HCT116 (cell line): ENCODE measurements around the gene ZNF239. TPM values are rescaled to one million over a fixed set of nuclear protein-coding genes. Genes with fewer than 3 reads are reported as not detected.

Experiments
- ATAC-seq: fragments of 200-7000 bp; cut with Tn5 transposase; 2 replicates; pipeline ENCODE4 v1.9.1; 2020; ENCODE audit warnings: mild to moderate bottlenecking, moderate library complexity
- BruUV-seq: library from RNA; stranded (reverse); fragments of 400-500 nt; replicated peaks from 2 replicates; lab custom pipeline; 2021; lab: Mats Ljungman, UMichigan
- CTCF ChIA-PET: fragments of 300-600 bp; sonication (Branson Sonifier 250); formaldehyde crosslinking; loops from one replicate; lab custom pipeline; 2021; ENCODE audit warnings: antibody characterized with exemption; lab: Charles Lee
- POLR2A ChIA-PET: fragments of 300-600, 350-600 bp; sonication (Branson Sonifier 250); formaldehyde crosslinking; loops from one replicate; lab custom pipeline; 2021; ENCODE audit warnings: antibody characterized with exemption; lab: Charles Lee
- RAD21 ChIA-PET, 2 experiments: fragments of 300-600 bp; sonication (Branson Sonifier 250); formaldehyde crosslinking; loops; one replicate each; lab custom pipeline; 2023; ENCODE audit warnings: low total read pairs in 2 of 2; ENCODE audit not compliant: uncharacterized antibody in 2 of 2, unreplicated experiment in 2 of 2, low non-redundant PET in 1 of 2; lab: Charles Lee
- DNase-seq: peaks from one replicate; pipeline ENCODE4 v3.0.0-alpha.2; 2010; ENCODE audit warnings: low read depth, low spot score
- H2AFZ ChIP-seq: fragments of 200-600 bp; shearing (Covaris generic), sonication (generic); 2 replicates; pipeline ENCODE4 v1.6.1; 2017; ENCODE audit warnings: low read depth, mixed run types, mixed read lengths, antibody characterized with exemption, low read length; ENCODE audit not compliant: poor library complexity, severe bottlenecking
- H3K27ac ChIP-seq: 2 replicates; pipeline ENCODE4 v1.5.1; 2012; ENCODE audit warnings: low read depth, low read length
- H3K27me3 ChIP-seq: fragments of 200-600 bp; sonication (generic); 2 replicates; pipeline ENCODE4 v1.6.1; 2016; ENCODE audit warnings: mixed run types, low read length, mixed read lengths; ENCODE audit not compliant: insufficient read depth
- H3K36me3 ChIP-seq, 2 experiments: fragments of 200-500 bp in 1 of 2; fragments of 200-600 bp in 1 of 2; sonication (Bioruptor generic) in 1 of 2; sonication (generic) in 1 of 2; 2 replicates each; pipeline versions ENCODE4 v1.5.1 to v1.6.1; 2014 to 2016; ENCODE audit warnings: low read length in 2 of 2, inconsistent platforms in 1 of 2, mixed read lengths in 1 of 2, mixed run types in 1 of 2; ENCODE audit not compliant: insufficient read depth in 2 of 2, control insufficient read depth in 1 of 2
- H3K4me1 ChIP-seq, 2 experiments: fragments of 200-600 bp in 1 of 2; sonication (generic) in 1 of 2; 2 replicates each; pipeline versions ENCODE4 v1.5.1 to v1.6.1; 2012 to 2017; ENCODE audit warnings: low read length in 2 of 2, inconsistent platforms in 1 of 2, mild to moderate bottlenecking in 1 of 2, mixed read lengths in 1 of 2, mixed run types in 1 of 2, moderate library complexity in 1 of 2; ENCODE audit not compliant: insufficient read depth in 2 of 2, control insufficient read depth in 1 of 2
- H3K4me2 ChIP-seq: fragments of 200-600 bp; sonication (generic); 2 replicates; pipeline ENCODE4 v1.6.1; 2017; ENCODE audit warnings: mixed run types, low read length, mixed read lengths
- H3K4me3 ChIP-seq, 2 experiments: fragments of 200-600 bp in 1 of 2; sonication (generic) in 1 of 2; replicated peaks in 1 of 2; 2 replicates each; pipeline ENCODE4 v1.5.1; 2011 to 2016; ENCODE audit warnings: low read length in 2 of 2, control low read depth in 1 of 2, low read depth in 1 of 2, mild to moderate bottlenecking in 1 of 2, mixed read lengths in 1 of 2, mixed run types in 1 of 2
- H3K79me2 ChIP-seq: fragments of 200-600 bp; sonication (generic); 2 replicates; pipeline ENCODE4 v1.6.1; 2017; ENCODE audit warnings: mild to moderate bottlenecking, mixed run types, low read length, moderate library complexity, mixed read lengths; ENCODE audit not compliant: insufficient read depth
- H3K9ac ChIP-seq: fragments of 200-600 bp; sonication (generic); 2 replicates; pipeline ENCODE4 v1.6.1; 2016; ENCODE audit warnings: low read length, mixed read lengths
- H3K9me2 ChIP-seq: fragments of 200-600 bp; sonication (generic), shearing (Covaris generic); 2 replicates; pipeline ENCODE4 v1.6.1; 2017; ENCODE audit warnings: mixed run types, mild to moderate bottlenecking, moderate library complexity; ENCODE audit not compliant: insufficient read depth
- H3K9me3 ChIP-seq, 2 experiments: fragments of 200-500 bp in 1 of 2; fragments of 200-600 bp in 1 of 2; sonication (Bioruptor generic) in 1 of 2; sonication (generic) in 1 of 2; 2 replicates each; pipeline ENCODE4 v1.6.1; 2014 to 2017; ENCODE audit warnings: low read length in 2 of 2, mixed read lengths in 2 of 2, inconsistent platforms in 1 of 2, low read depth in 1 of 2, mild to moderate bottlenecking in 1 of 2, mixed run types in 1 of 2, moderate library complexity in 1 of 2; ENCODE audit not compliant: control insufficient read depth in 1 of 2, insufficient read depth in 1 of 2
- H4K20me1 ChIP-seq: fragments of 200-600 bp; sonication (generic), shearing (Covaris generic); 2 replicates; pipeline ENCODE4 v1.6.1; 2017; ENCODE audit warnings: mixed run types, mild to moderate bottlenecking, moderate library complexity; ENCODE audit not compliant: insufficient read depth
- EGR1 ChIP-seq: IDR thresholded peaks from 2 replicates; pipeline ENCODE4 v1.6.1; 2012; ENCODE audit warnings: low read depth
- EZH2 ChIP-seq: fragments of 200-600 bp; sonication (generic); IDR thresholded peaks from 2 replicates; pipeline ENCODE4 v1.6.1; 2017; ENCODE audit warnings: antibody characterized with exemption, mixed run types
- FOSL1 ChIP-seq: IDR thresholded peaks from 2 replicates; pipeline ENCODE4 v1.6.1; 2012; ENCODE audit warnings: low read depth
- JUND ChIP-seq: IDR thresholded peaks from 2 replicates; pipeline ENCODE4 v1.6.1; 2012
- POLR2AphosphoS5 ChIP-seq: IDR thresholded peaks from 2 replicates; pipeline ENCODE4 v1.6.1; 2011; ENCODE audit warnings: mild to moderate bottlenecking, low read depth, low read length, moderate library complexity
- SP1 ChIP-seq: IDR thresholded peaks from 2 replicates; pipeline ENCODE4 v1.6.1; 2012; ENCODE audit warnings: low read depth
- YY1 ChIP-seq: IDR thresholded peaks from 2 replicates; pipeline ENCODE4 v1.6.1; 2011; ENCODE audit warnings: low read length, low read depth, moderate library complexity, mild to moderate bottlenecking; ENCODE audit not compliant: insufficient replicate concordance; ENCODE audit errors: extremely low read depth
- intact Hi-C: fragments of 100-400 bp; cut with micrococcal nuclease; formaldehyde crosslinking; loops from 2 replicates; pipeline ENCODE4 v1.10.0; 2022
- total RNA-seq: library from RNA; stranded (reverse); gene quantifications from one replicate; pipeline ENCODE4 v1.2.1, GENCODE V29; 2021; ENCODE audit not compliant: unreplicated experiment
- TF ChIP-seq, protein P1 (sequence below): IDR thresholded peaks from 2 replicates; pipeline ENCODE4 v1.6.1; 2012
- TF ChIP-seq, protein P2 (sequence below): IDR thresholded peaks from 2 replicates; pipeline ENCODE4 v1.6.1; 2012; ENCODE audit warnings: low read depth
- TF ChIP-seq, protein P3 (sequence below): IDR thresholded peaks from 2 replicates; pipeline ENCODE4 v1.6.1; 2012

Gene ZNF239
- total RNA-seq, 1 experiment from 2014 or later: 4.4 TPM

DNA sequence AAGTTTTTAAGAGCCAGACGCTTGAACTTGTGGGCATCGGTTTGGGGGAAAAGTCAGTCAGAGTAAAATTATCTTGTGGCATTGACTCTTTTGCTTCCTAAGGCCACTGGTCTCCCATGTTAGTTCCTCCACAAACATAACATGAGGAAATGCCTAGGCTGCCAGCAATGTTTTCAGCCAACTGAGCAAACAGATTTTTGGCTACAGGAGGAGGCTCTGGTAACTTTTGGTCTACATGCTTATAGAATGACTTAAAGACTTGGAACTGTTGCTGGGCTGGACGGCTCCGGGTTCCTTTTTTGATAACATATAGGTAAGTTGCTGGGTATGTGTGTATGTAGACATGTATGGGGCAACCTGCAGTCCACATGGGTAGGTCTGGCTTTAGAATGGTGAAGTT is 9.6 kb upstream of the ZNF239 start:
- CTCF ChIA-PET: no interaction called here
- BruUV-seq: no TSS peak
- intact Hi-C loops: no loop called here

More for the DNA sequence above, 9.6 kb upstream of the ZNF239 start:
- H3K4me1 ChIP-seq: no peaks in the 10 kb centered on the region
- H3K4me2 ChIP-seq: no peak overlapping the region
- ChIA-PET RAD21 (no interaction called here), POLR2A (no interaction called here)
- no peaks in the 10 kb centered on the region for H3K9me2 ChIP-seq
- TF ChIP-seq SP1: no peak
- no peak for TF ChIP-seq FOSL1
- TF ChIP-seq, protein P1, sequence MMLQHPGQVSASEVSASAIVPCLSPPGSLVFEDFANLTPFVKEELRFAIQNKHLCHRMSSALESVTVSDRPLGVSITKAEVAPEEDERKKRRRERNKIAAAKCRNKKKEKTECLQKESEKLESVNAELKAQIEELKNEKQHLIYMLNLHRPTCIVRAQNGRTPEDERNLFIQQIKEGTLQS: no peak
- no peak for TF ChIP-seq EZH2
- no peak for TF ChIP-seq YY1
- no peak for TF ChIP-seq EGR1
- no peak for TF ChIP-seq POLR2AphosphoS5
- TF ChIP-seq, protein P2, sequence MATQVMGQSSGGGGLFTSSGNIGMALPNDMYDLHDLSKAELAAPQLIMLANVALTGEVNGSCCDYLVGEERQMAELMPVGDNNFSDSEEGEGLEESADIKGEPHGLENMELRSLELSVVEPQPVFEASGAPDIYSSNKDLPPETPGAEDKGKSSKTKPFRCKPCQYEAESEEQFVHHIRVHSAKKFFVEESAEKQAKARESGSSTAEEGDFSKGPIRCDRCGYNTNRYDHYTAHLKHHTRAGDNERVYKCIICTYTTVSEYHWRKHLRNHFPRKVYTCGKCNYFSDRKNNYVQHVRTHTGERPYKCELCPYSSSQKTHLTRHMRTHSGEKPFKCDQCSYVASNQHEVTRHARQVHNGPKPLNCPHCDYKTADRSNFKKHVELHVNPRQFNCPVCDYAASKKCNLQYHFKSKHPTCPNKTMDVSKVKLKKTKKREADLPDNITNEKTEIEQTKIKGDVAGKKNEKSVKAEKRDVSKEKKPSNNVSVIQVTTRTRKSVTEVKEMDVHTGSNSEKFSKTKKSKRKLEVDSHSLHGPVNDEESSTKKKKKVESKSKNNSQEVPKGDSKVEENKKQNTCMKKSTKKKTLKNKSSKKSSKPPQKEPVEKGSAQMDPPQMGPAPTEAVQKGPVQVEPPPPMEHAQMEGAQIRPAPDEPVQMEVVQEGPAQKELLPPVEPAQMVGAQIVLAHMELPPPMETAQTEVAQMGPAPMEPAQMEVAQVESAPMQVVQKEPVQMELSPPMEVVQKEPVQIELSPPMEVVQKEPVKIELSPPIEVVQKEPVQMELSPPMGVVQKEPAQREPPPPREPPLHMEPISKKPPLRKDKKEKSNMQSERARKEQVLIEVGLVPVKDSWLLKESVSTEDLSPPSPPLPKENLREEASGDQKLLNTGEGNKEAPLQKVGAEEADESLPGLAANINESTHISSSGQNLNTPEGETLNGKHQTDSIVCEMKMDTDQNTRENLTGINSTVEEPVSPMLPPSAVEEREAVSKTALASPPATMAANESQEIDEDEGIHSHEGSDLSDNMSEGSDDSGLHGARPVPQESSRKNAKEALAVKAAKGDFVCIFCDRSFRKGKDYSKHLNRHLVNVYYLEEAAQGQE: no peak
- no peak for TF ChIP-seq JUND
- TF ChIP-seq, protein P3, sequence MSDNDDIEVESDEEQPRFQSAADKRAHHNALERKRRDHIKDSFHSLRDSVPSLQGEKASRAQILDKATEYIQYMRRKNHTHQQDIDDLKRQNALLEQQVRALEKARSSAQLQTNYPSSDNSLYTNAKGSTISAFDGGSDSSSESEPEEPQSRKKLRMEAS: no peak
- ATAC-seq (no peak), DNase-seq (no peak)
- no peak overlapping the region for H3K9ac ChIP-seq
- no peak overlapping the region for H3K27ac ChIP-seq
- H3K9me3 ChIP-seq: no peaks in the 10 kb centered on the region
- H3K36me3 ChIP-seq: no peaks in the 10 kb centered on the region
- H3K4me3 ChIP-seq: no peak overlapping the region
- no peaks in the 10 kb centered on the region for H4K20me1 ChIP-seq
- no peak overlapping the region for H2AFZ ChIP-seq
- H3K79me2 ChIP-seq: no peaks in the 10 kb centered on the region
- H3K27me3 ChIP-seq: no peaks in the 10 kb centered on the region
